Skin of body (tissue), 1 donor: ENCODE results near the gene OR14C36. TPM values are rescaled to one million over a fixed set of nuclear protein-coding genes. Genes with fewer than 3 reads are reported as not detected.

Experiments
- total RNA-seq: library from RNA; depleted of rRNA; stranded (reverse); fragments of >200 nt; gene quantifications from one replicate; pipeline ENCODE4 v1.2.3, GENCODE V29; 2014

The OR14C36 gene
- total RNA-seq, 1 donor from 2014 or later, result not detected

Other genes with a start within 250 kb of the OR14C36 start
- gene OR2M5, start 203.6 kb upstream of the OR14C36 start, total RNA-seq, result not detected
- not detected for gene OR2M2, start 174.0 kb upstream of the OR14C36 start, total RNA-seq
- not detected for gene OR2M3, start 151.5 kb upstream of the OR14C36 start, total RNA-seq
- not detected for gene OR2M4, start 117.4 kb upstream of the OR14C36 start, total RNA-seq
- not detected for gene OR2T33, start 70.8 kb upstream of the OR14C36 start, total RNA-seq
- not detected for gene OR2T12, start 45.4 kb upstream of the OR14C36 start, total RNA-seq
- gene OR2M7, start 24.2 kb upstream of the OR14C36 start, total RNA-seq, result not detected
- gene OR2T4, start 12.9 kb downstream of the OR14C36 start, total RNA-seq, result not detected
- not detected for gene OR2T6, start 27.0 kb downstream of the OR14C36 start, total RNA-seq
- not detected for gene OR2T1, start 54.3 kb downstream of the OR14C36 start, total RNA-seq
- not detected for gene OR2T2, start 96.9 kb downstream of the OR14C36 start, total RNA-seq
- not detected for gene OR2T3, start 124.6 kb downstream of the OR14C36 start, total RNA-seq
- gene OR2T5, start 139.8 kb downstream of the OR14C36 start, total RNA-seq, result not detected
- not detected for gene OR2G6, start 159.3 kb downstream of the OR14C36 start, total RNA-seq
- not detected for gene OR2T29, start 214.0 kb downstream of the OR14C36 start, total RNA-seq
- gene OR2T34, start 226.0 kb downstream of the OR14C36 start, total RNA-seq, result not detected
- not detected for gene OR2T10, start 248.9 kb downstream of the OR14C36 start, total RNA-seq